GM12891 (cell line): ENCODE measurements around the gene ELOVL3.

Experiments
- POLR2A ChIP-seq: IDR thresholded peaks from 2 replicates; pipeline ENCODE4 v1.6.1; 2011; ENCODE audit warnings: low read depth, low read length, control low read depth
- TAF1 ChIP-seq: IDR thresholded peaks from 2 replicates; pipeline ENCODE4 v1.6.1; 2011; ENCODE audit warnings: low read depth, low read length, control low read depth

GRCh38 chr10:102261196-102261595, 35.1 kb downstream of the ELOVL3 start:
- no peak for TF ChIP-seq POLR2A
- no peak for TF ChIP-seq TAF1
